HG02973 (cell line): ENCODE measurements around the gene CSPG4.

Experiments
- ATAC-seq: cut with Tn5 transposase; IDR thresholded peaks from one replicate; pipeline ENCODE4 v1.9.1; 2021; ENCODE audit warnings: moderate library complexity; ENCODE audit not compliant: unreplicated experiment

Gene CSPG4

GRCh38 chr15:75673426-75674235 is 39.0 kb downstream of the CSPG4 start:
- no peak for ATAC-seq

- no peak for ATAC-seq
These were observed 39.8 kb downstream of the CSPG4 start for GRCh38 chr15:75672646-75673425.

- ATAC-seq, result no peak
These were observed 40.7 kb downstream of the CSPG4 start for GRCh38 chr15:75671730-75672602.

- no peak for ATAC-seq
These were observed 42.8 kb downstream of the CSPG4 start for GRCh38 chr15:75669879-75670212.

- ATAC-seq, result no peak
These were observed 43.3 kb downstream of the CSPG4 start for GRCh38 chr15:75669191-75669878.

- ATAC-seq, result no peak
These were observed 45.7 kb downstream of the CSPG4 start for GRCh38 chr15:75666823-75667501.

- no peak for ATAC-seq
These were observed 48.7 kb downstream of the CSPG4 start for GRCh38 chr15:75663931-75664421.

- ATAC-seq, result no peak
These were observed 49.7 kb downstream of the CSPG4 start for GRCh38 chr15:75662823-75663519.

- no peak for ATAC-seq
These were observed 50.9 kb downstream of the CSPG4 start for GRCh38 chr15:75661756-75662140.

- no peak for ATAC-seq
These were observed 51.4 kb downstream of the CSPG4 start for GRCh38 chr15:75661100-75661755.

GRCh38 chr15:75659928-75660645 is 52.6 kb downstream of the CSPG4 start:
- ATAC-seq, result no peak

- ATAC-seq, result no peak
These were observed 53.4 kb downstream of the CSPG4 start for GRCh38 chr15:75659141-75659771.

- no peak for ATAC-seq
These were observed 55.8 kb downstream of the CSPG4 start for GRCh38 chr15:75656813-75657212.

GRCh38 chr15:75656331-75656730 is 56.3 kb downstream of the CSPG4 start:
- ATAC-seq, result no peak

- ATAC-seq, result no peak
These were observed 56.7 kb downstream of the CSPG4 start for GRCh38 chr15:75655931-75656330.

GRCh38 chr15:75654201-75654907 is 58.3 kb downstream of the CSPG4 start:
- ATAC-seq, result no peak

- ATAC-seq, result no peak
These were observed 59.2 kb downstream of the CSPG4 start for GRCh38 chr15:75653347-75653913.
